NB4 (cell line): ENCODE measurements around the gene SPPL3.

ENCODE experiments used
- CTCF ChIP-seq: IDR thresholded peaks from one replicate; pipeline ENCODE4 v1.5.1; 2012; ENCODE audit warnings: low read depth, low read length
- MYC ChIP-seq: IDR thresholded peaks from 2 replicates; pipeline ENCODE4 v1.6.1; 2011; ENCODE audit warnings: low read depth, low read length
- TF ChIP-seq, protein P1 (sequence below): IDR thresholded peaks from 2 replicates; pipeline ENCODE4 v1.6.1; 2011; ENCODE audit warnings: low read depth, low read length

DNA sequence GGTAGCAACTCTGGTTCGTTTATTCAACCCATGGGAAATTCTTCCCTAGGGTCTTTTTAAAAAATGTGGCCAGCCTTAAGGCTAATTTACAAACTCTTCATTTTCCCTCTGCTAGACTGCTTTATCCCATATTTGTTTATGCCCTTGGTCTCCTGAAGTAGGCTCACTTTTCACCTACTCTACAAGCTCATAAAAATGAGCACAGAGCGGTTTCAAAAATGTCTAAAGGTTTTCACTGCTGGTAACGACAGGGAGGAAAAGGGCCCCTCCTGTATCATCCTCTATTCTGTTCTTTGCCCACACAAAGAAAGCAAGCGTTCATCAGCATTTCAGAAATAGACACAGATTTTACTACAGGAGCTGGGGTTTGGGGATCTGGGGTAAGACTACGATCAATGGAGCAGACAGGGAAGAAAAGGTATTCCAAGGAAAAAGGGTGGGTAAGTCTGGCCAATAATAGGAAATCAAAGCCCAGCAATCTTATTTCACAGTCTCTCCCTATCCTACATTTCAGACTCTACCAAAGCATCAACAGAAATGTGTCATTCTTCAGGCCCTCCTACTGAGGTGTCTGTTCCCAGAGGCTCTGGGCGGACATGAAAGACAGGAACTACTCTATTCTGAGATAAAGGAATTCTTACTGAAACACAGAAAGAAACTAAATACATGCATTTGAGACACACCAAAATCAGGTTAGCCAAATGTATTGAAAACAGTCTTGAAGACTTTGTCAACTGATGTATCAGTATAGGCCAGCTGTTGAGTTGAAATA, 86.4 kb downstream of the SPPL3 start:
- TF ChIP-seq CTCF (no peak), MYC (no peak)
- TF ChIP-seq, protein P1, sequence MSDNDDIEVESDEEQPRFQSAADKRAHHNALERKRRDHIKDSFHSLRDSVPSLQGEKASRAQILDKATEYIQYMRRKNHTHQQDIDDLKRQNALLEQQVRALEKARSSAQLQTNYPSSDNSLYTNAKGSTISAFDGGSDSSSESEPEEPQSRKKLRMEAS, result no peak
